Memory B cell (primary cell): ENCODE data around the gene GLIS2.
A peak's percentile ranks its signal among the peaks of the same experiment; 100 is the strongest.

Experiments
- ATAC-seq: fragments of 150-1000 bp; cut with Tn5 transposase; 2 replicates; pipeline ENCODE4 v1.10.0; 2021; ENCODE audit warnings: low read depth, mild to moderate bottlenecking, moderate library complexity
- DNase-seq, 2 donors: peaks; one replicate each; pipeline ENCODE4 v3.0.0; 2022; ENCODE audit warnings: low spot score in 2 of 2
- H3K27ac Mint-ChIP-seq: one replicate; pipeline ENCODE4 v1.8.0; 2022; ENCODE audit warnings: mild to moderate bottlenecking, moderate library complexity, mixed read lengths
- H3K27me3 Mint-ChIP-seq: one replicate; pipeline ENCODE4 v1.8.0; 2022; ENCODE audit warnings: mixed read lengths
- H3K36me3 Mint-ChIP-seq: one replicate; pipeline ENCODE4 v1.8.0; 2022; ENCODE audit warnings: mild to moderate bottlenecking, mixed read lengths
- H3K4me1 Mint-ChIP-seq: one replicate; pipeline ENCODE4 v1.8.0; 2022; ENCODE audit warnings: mixed read lengths
- H3K4me3 Mint-ChIP-seq: one replicate; pipeline ENCODE4 v1.8.0; 2022; ENCODE audit warnings: mild to moderate bottlenecking, moderate library complexity, mixed read lengths
- H3K9me3 Mint-ChIP-seq: one replicate; pipeline ENCODE4 v1.8.0; 2022; ENCODE audit warnings: mixed read lengths

GLIS2 gene

GRCh38 chr16:4356820-4357219 lies 41.0 kb downstream of the GLIS2 start:
- Mint-ChIP-seq H3K36me3 (peaks cover 17% of the 10 kb centered on the region), H3K9me3 (no peaks in the 10 kb centered on the region), H3K27ac (no peak overlapping the region), H3K27me3 (no peaks in the 10 kb centered on the region), H3K4me3 (no peak overlapping the region), H3K4me1 (peaks cover 14% of the 10 kb centered on the region)
- DNase-seq: no peak
- ATAC-seq: no peak

DNA sequence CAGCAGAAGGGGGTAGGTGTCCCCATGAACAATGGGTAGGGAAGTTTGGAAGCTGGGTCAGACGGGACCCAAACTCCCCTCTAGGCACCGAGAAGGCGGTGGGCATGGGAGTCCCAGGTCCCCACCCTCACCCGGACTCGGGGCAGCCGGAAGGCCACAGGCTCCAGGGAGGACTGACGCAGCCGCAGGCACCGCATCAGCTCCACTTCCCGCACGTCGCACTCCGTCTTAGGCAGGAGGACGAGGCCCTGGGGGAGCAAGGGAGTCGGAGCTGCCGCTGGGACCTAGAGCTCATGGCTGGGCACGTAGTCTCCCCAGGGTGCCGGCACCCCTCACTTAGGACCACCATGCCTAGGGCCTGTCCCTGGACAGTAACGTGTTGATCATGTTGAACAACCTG lies 42.4 kb downstream of the GLIS2 start:
- Mint-ChIP-seq H3K4me1 (peaks cover 17% of the 10 kb centered on the region), H3K27ac (no peak overlapping the region), H3K9me3 (no peaks in the 10 kb centered on the region), H3K27me3 (no peaks in the 10 kb centered on the region), H3K36me3 (peaks cover 21% of the 10 kb centered on the region), H3K4me3 (no peak overlapping the region)
- ATAC-seq: no peak
- DNase-seq: no peak

- H3K9me3 Mint-ChIP-seq: no peaks in the 10 kb centered on the region
Observed at GRCh38 chr16:4358831-4359561, 43.1 kb downstream of the GLIS2 start.

GRCh38 chr16:4359914-4360313 lies 44.0 kb downstream of the GLIS2 start:
- Mint-ChIP-seq H3K4me1 (peaks cover 25% of the 10 kb centered on the region), H3K9me3 (no peaks in the 10 kb centered on the region), H3K27ac (no peak overlapping the region)

More at GRCh38 chr16:4358831-4359561, 43.1 kb downstream of the GLIS2 start:
- H3K36me3 Mint-ChIP-seq: peaks cover 23% of the 10 kb centered on the region
- H3K4me3 Mint-ChIP-seq: no peak overlapping the region
- DNase-seq (peak; percentile 68 to 79), ATAC-seq (peak; percentile 76)
- no peaks in the 10 kb centered on the region for H3K27me3 Mint-ChIP-seq
- H3K27ac Mint-ChIP-seq: no peak overlapping the region
- H3K4me1 Mint-ChIP-seq: peaks cover 21% of the 10 kb centered on the region

GRCh38 chr16:4360538-4361021 lies 44.7 kb downstream of the GLIS2 start:
- H3K27ac Mint-ChIP-seq: no peak overlapping the region
- no peaks in the 10 kb centered on the region for H3K9me3 Mint-ChIP-seq
- no peak overlapping the region for H3K4me3 Mint-ChIP-seq
- DNase-seq (no peak), ATAC-seq (no peak)
- H3K36me3 Mint-ChIP-seq: peaks cover 21% of the 10 kb centered on the region
- no peaks in the 10 kb centered on the region for H3K27me3 Mint-ChIP-seq
- H3K4me1 Mint-ChIP-seq: peaks cover 32% of the 10 kb centered on the region

More at GRCh38 chr16:4359914-4360313, 44.0 kb downstream of the GLIS2 start:
- no peaks in the 10 kb centered on the region for H3K27me3 Mint-ChIP-seq
- no peak overlapping the region for H3K4me3 Mint-ChIP-seq
- peaks cover 22% of the 10 kb centered on the region for H3K36me3 Mint-ChIP-seq
- no peak for DNase-seq
- no peak for ATAC-seq

- no peak overlapping the region for H3K4me3 Mint-ChIP-seq
- no peak overlapping the region for H3K27ac Mint-ChIP-seq
- H3K27me3 Mint-ChIP-seq: no peaks in the 10 kb centered on the region
- peaks cover 34% of the 10 kb centered on the region for H3K4me1 Mint-ChIP-seq
- DNase-seq: no peak
- no peaks in the 10 kb centered on the region for H3K9me3 Mint-ChIP-seq
- ATAC-seq: no peak
- H3K36me3 Mint-ChIP-seq: peaks cover 21% of the 10 kb centered on the region
Observed at GRCh38 chr16:4361033-4361943, 45.4 kb downstream of the GLIS2 start.

GRCh38 chr16:4361944-4362311 lies 46.1 kb downstream of the GLIS2 start:
- no peak overlapping the region for H3K27ac Mint-ChIP-seq
- no peak for ATAC-seq
- H3K9me3 Mint-ChIP-seq: no peaks in the 10 kb centered on the region
- H3K36me3 Mint-ChIP-seq: peaks cover 21% of the 10 kb centered on the region
- H3K4me3 Mint-ChIP-seq: no peak overlapping the region
- no peaks in the 10 kb centered on the region for H3K27me3 Mint-ChIP-seq
- DNase-seq: no peak
- H3K4me1 Mint-ChIP-seq: peaks cover 40% of the 10 kb centered on the region

DNA sequence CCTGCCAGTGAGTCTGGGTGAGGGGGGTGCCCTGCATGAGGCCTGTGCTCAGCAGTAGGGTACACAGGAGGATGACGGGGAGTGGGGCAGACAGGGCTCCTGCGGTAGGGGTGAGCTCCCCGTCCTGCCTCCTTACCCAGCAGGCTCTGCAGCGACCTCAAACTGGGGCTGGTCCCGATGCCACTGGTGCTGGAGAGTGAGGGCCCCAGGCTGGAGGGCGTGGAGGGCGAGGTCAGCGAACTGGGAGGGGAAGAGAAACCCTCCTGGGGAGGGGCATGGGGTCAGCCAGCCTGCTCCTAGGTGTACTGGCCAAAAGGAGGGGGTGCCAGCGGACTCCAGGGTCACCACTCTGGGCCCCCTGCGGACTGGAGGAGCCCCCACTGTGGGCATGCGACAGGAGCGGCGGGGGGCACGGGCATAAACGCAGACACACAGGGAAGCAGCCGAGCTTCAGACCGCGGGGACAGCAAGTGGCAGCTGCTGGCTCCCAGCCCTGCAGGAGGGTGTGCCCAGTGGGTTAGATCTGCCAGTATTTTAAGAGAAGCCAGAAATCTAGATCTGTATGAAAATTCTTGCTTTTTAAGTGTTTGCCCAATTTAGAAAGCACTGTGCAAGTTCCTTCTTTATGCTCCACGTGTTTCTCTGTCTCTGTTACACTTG lies 46.7 kb downstream of the GLIS2 start:
- no peak overlapping the region for H3K4me3 Mint-ChIP-seq
- peaks cover 25% of the 10 kb centered on the region for H3K36me3 Mint-ChIP-seq
- no peak overlapping the region for H3K27ac Mint-ChIP-seq
- H3K9me3 Mint-ChIP-seq: no peaks in the 10 kb centered on the region
- DNase-seq (no peak), ATAC-seq (no peak)
- H3K4me1 Mint-ChIP-seq: peaks cover 45% of the 10 kb centered on the region
- H3K27me3 Mint-ChIP-seq: no peaks in the 10 kb centered on the region

DNA sequence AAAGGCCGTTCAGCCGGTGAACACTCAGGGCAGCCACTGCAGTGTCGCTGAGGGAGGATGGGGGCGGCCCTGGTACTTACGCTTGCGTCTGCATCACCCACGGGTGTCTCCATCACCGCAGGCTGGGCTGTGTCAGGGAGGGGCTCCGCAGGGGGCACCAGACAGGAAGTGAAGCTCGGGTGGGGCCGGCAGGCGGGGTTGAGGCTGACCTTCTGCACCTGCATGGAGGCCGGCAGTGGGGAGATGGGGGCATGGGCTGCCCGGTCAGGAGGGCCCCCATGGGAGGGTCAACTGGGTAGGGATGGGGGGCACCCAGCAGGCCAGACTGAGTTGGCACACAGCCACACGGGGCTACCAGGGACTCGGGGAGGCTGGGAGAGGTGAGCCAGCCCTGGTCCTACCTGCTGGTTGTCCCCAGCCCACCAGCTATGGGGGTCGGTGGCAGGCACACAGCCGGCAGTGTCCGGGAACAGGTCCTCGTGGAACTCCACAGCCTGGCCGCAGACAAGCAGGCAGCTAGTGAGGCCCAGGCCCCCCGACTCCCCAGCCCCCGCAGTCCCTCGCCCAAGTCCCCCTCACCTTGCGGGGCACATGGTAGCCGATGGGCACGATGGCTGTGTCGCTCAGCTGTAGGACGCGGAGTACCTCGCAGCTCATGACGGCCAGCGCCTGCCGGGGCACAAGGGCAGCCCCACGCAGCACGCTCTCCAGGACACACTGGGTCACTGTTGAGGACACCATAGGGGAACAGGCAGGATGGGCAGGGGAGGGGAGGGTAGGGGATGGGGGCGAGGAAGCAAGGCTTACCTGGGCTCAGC lies 48.5 kb downstream of the GLIS2 start:
- peak overlapping the region; percentile 67 for H3K4me3 Mint-ChIP-seq
- peaks cover 22% of the 10 kb centered on the region for H3K36me3 Mint-ChIP-seq
- peak overlapping the region; percentile 33 for H3K27ac Mint-ChIP-seq
- H3K27me3 Mint-ChIP-seq: no peaks in the 10 kb centered on the region
- ATAC-seq (peak; percentile 65), DNase-seq (peak; percentile 57 to 62)
- peaks cover 46% of the 10 kb centered on the region for H3K4me1 Mint-ChIP-seq
- H3K9me3 Mint-ChIP-seq: no peaks in the 10 kb centered on the region

DNA sequence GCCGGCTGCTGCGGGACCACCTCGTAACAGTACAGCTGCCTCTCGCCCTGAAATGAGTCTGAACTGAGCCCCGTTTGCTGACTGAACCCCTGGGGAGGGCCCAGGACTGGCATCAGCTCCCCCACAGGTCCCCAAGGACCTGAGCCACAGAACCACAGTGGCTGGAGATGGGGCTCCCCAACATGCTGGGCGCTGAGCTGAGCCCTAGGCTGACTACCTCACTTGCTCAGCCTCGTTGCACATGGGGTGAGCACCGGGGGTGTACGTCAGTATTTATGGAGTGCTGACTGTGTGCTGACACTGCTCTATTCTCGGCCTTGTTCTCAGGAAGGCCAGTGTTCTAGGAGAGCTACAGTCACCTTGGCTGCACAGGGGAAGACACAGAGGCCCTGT lies 49.1 kb downstream of the GLIS2 start:
- H3K27ac Mint-ChIP-seq: peak overlapping the region; percentile 16
- H3K27me3 Mint-ChIP-seq: no peaks in the 10 kb centered on the region
- ATAC-seq (peak; percentile 91), DNase-seq (peak; percentile 73 to 77)
- H3K9me3 Mint-ChIP-seq: no peaks in the 10 kb centered on the region
- H3K4me3 Mint-ChIP-seq: peak overlapping the region; percentile 35
- peaks cover 41% of the 10 kb centered on the region for H3K4me1 Mint-ChIP-seq
- peaks cover 19% of the 10 kb centered on the region for H3K36me3 Mint-ChIP-seq

DNA sequence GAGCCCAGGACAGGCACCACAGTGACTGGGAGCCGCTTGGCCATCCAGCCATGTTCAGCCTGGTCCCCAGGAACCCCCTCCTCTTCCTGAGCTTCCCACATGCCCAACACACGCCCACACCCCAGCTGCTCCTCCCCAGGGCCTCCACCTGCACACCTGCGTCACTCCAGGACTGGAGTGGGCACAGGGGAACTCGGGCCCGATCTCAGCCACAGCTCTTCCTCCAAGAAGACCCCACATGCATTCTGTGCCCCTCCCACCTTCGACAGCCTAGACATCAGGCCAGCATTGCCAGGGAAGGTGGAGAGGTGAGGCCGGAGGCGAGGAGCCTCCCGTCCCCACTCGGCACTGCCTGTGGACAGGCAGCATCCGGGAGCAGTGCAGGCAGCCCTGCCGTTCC lies 49.7 kb downstream of the GLIS2 start:
- Mint-ChIP-seq H3K27ac (peak overlapping the region; percentile 55), H3K27me3 (no peaks in the 10 kb centered on the region), H3K4me3 (peak overlapping the region; percentile 19)

GRCh38 chr16:4366016-4366415 lies 50.1 kb downstream of the GLIS2 start:
- H3K27ac Mint-ChIP-seq: peak overlapping the region; percentile 55
- H3K4me1 Mint-ChIP-seq: peaks cover 36% of the 10 kb centered on the region
- DNase-seq: no peak
- peaks cover 14% of the 10 kb centered on the region for H3K36me3 Mint-ChIP-seq
- no peak overlapping the region for H3K4me3 Mint-ChIP-seq
- H3K9me3 Mint-ChIP-seq: no peaks in the 10 kb centered on the region
- no peak for ATAC-seq
- no peaks in the 10 kb centered on the region for H3K27me3 Mint-ChIP-seq

More for the DNA sequence above, 49.7 kb downstream of the GLIS2 start:
- no peaks in the 10 kb centered on the region for H3K9me3 Mint-ChIP-seq
- DNase-seq: no peak
- H3K36me3 Mint-ChIP-seq: peaks cover 16% of the 10 kb centered on the region
- peaks cover 39% of the 10 kb centered on the region for H3K4me1 Mint-ChIP-seq
- no peak for ATAC-seq

DNA sequence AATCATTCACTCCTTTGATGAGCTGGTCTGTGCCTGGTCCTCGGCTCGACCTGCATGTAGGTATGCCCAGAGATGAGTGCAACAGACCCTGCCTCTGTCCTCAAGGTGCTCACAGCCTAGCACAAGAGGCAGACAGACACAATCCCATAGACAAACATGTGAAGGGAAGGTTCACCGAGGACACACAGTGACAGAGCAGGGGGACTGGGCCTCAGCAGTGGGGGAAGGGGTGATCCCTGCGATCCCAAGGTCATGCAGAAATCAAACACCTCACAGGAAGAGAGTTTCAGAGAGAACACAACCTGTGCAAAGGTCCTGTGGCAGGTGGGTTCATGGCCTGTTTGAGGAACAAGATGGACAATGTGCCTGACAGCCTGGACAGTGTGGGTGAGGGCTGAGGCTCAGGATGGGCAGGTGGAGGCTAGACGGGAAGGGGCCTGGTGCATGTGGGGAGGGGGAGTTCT lies 51.6 kb downstream of the GLIS2 start:
- peaks cover 11% of the 10 kb centered on the region for H3K36me3 Mint-ChIP-seq
- no peak overlapping the region for H3K27ac Mint-ChIP-seq
- no peak overlapping the region for H3K4me3 Mint-ChIP-seq

More for the DNA sequence above, 51.6 kb downstream of the GLIS2 start:
- DNase-seq (no peak), ATAC-seq (no peak)
- peaks cover 36% of the 10 kb centered on the region for H3K4me1 Mint-ChIP-seq
- no peaks in the 10 kb centered on the region for H3K9me3 Mint-ChIP-seq
- H3K27me3 Mint-ChIP-seq: no peaks in the 10 kb centered on the region
